Putamen (tissue), 1 donor: ENCODE results near the gene PSME1.

ENCODE experiments used
- DNase-seq: peaks from one replicate; pipeline ENCODE4 v3.0.0-alpha.2; 2016; ENCODE audit warnings: low spot score

Gene PSME1

GRCh38 chr14:24172261-24172860 is 36.4 kb downstream of the PSME1 start:
- no peak for DNase-seq

- no peak for DNase-seq
Observed at GRCh38 chr14:24172871-24173281, 36.9 kb downstream of the PSME1 start.

GRCh38 chr14:24176599-24176998 is 40.6 kb downstream of the PSME1 start:
- DNase-seq, result no peak

GRCh38 chr14:24177041-24177825 is 41.2 kb downstream of the PSME1 start:
- no peak for DNase-seq

GRCh38 chr14:24177891-24178290 is 41.9 kb downstream of the PSME1 start:
- DNase-seq, result no peak

- DNase-seq, result no peak
Observed at GRCh38 chr14:24178399-24179178, 42.6 kb downstream of the PSME1 start.

GRCh38 chr14:24179294-24179960 is 43.4 kb downstream of the PSME1 start:
- DNase-seq, result no peak

- no peak for DNase-seq
Observed at GRCh38 chr14:24179961-24180796, 44.2 kb downstream of the PSME1 start.

- no peak for DNase-seq
Observed at GRCh38 chr14:24181371-24182077, 45.5 kb downstream of the PSME1 start.

- no peak for DNase-seq
Observed at GRCh38 chr14:24182110-24182882, 46.3 kb downstream of the PSME1 start.

- DNase-seq, result no peak
Observed at GRCh38 chr14:24183014-24183481, 47.1 kb downstream of the PSME1 start.

GRCh38 chr14:24184104-24184970 is 48.3 kb downstream of the PSME1 start:
- no peak for DNase-seq

- no peak for DNase-seq
Observed at GRCh38 chr14:24185026-24185425, 49.0 kb downstream of the PSME1 start.

- no peak for DNase-seq
Observed at GRCh38 chr14:24185741-24186140, 49.7 kb downstream of the PSME1 start.

GRCh38 chr14:24186831-24187538 is 51.0 kb downstream of the PSME1 start:
- no peak for DNase-seq

GRCh38 chr14:24187539-24187915 is 51.5 kb downstream of the PSME1 start:
- DNase-seq, result no peak
